GM19468 (cell line): ENCODE results near the gene FANCE.
"Not testable (repeated sequence)": the region's sequence is repeated elsewhere in the genome, so short reads cannot be mapped to it uniquely, and the experiment has no call there.

Experiments
- ATAC-seq: cut with Tn5 transposase; IDR thresholded peaks from one replicate; pipeline ENCODE4 v1.9.1; 2021; ENCODE audit warnings: mild to moderate bottlenecking, moderate library complexity, moderate number of reproducible peaks; ENCODE audit not compliant: unreplicated experiment; ENCODE audit errors: extremely low read depth

Gene FANCE

GRCh38 chr6:35428421-35429149, 23.6 kb upstream of the FANCE start:
- ATAC-seq, result no peak

- ATAC-seq, result no peak
These were observed 22.7 kb upstream of the FANCE start for GRCh38 chr6:35429463-35429862.

GRCh38 chr6:35432291-35432690, 19.8 kb upstream of the FANCE start:
- ATAC-seq, result no peak

- not testable (repeated sequence) for ATAC-seq
These were observed 19.4 kb upstream of the FANCE start for GRCh38 chr6:35432702-35433101.

- no peak for ATAC-seq
These were observed 16.9 kb upstream of the FANCE start for GRCh38 chr6:35435074-35435837.

- no peak for ATAC-seq
These were observed 15.9 kb upstream of the FANCE start for GRCh38 chr6:35436071-35436857.

- not testable (repeated sequence) for ATAC-seq
These were observed 13.6 kb upstream of the FANCE start for GRCh38 chr6:35438378-35439065.

GRCh38 chr6:35439308-35439707, 12.8 kb upstream of the FANCE start:
- ATAC-seq, result no peak

- no peak for ATAC-seq
These were observed 10.9 kb upstream of the FANCE start for GRCh38 chr6:35441205-35441604.

- no peak for ATAC-seq
These were observed 10.5 kb upstream of the FANCE start for GRCh38 chr6:35441642-35442041.

GRCh38 chr6:35442693-35443092, 9.4 kb upstream of the FANCE start:
- no peak for ATAC-seq

GRCh38 chr6:35443341-35444030, 8.7 kb upstream of the FANCE start:
- no peak for ATAC-seq

- no peak for ATAC-seq
These were observed 6.4 kb upstream of the FANCE start for GRCh38 chr6:35445691-35446090.

- ATAC-seq, result no peak
These were observed 3.9 kb upstream of the FANCE start for GRCh38 chr6:35448191-35448590.

- no peak for ATAC-seq
These were observed 2.8 kb upstream of the FANCE start for GRCh38 chr6:35449287-35449881.

GRCh38 chr6:35451354-35452182, 570 bp upstream of the FANCE start:
- no peak for ATAC-seq

GRCh38 chr6:35453236-35453635, 1.1 kb downstream of the FANCE start:
- ATAC-seq, result no peak

GRCh38 chr6:35454391-35455110, 2.4 kb downstream of the FANCE start:
- ATAC-seq, result no peak
